IMR-90 (cell line): ENCODE measurements around the gene CADM3.

Experiments used
- BHLHE40 ChIP-seq: fragments of 150-350 bp; IDR thresholded peaks from 2 replicates; pipeline ENCODE4 v1.6.1; 2016; ENCODE audit warnings: mild to moderate bottlenecking, low read depth, low read length
- CEBPB ChIP-seq: IDR thresholded peaks from 2 replicates; pipeline ENCODE4 v1.6.1; 2012; ENCODE audit warnings: low read depth, low read length, improper control_type of control experiment
- CTCF ChIP-seq: conservative IDR thresholded peaks from 2 replicates; pipeline ENCODE4 v1.5.1; 2012; ENCODE audit warnings: mild to moderate bottlenecking, low read depth, low read length, improper control_type of control experiment
- POLR2A ChIP-seq: IDR thresholded peaks from 2 replicates; pipeline ENCODE4 v1.6.1; 2012; ENCODE audit warnings: mild to moderate bottlenecking, low read depth, low read length
- RAD21 ChIP-seq: IDR thresholded peaks from 2 replicates; pipeline ENCODE4 v1.6.1; 2012; ENCODE audit warnings: low read length, improper control_type of control experiment
- SMC3 ChIP-seq: fragments of 150-350 bp; IDR thresholded peaks from 2 replicates; pipeline ENCODE4 v1.6.1; 2016; ENCODE audit warnings: low read depth, mild to moderate bottlenecking, antibody characterized with exemption, low read length, moderate library complexity

DNA sequence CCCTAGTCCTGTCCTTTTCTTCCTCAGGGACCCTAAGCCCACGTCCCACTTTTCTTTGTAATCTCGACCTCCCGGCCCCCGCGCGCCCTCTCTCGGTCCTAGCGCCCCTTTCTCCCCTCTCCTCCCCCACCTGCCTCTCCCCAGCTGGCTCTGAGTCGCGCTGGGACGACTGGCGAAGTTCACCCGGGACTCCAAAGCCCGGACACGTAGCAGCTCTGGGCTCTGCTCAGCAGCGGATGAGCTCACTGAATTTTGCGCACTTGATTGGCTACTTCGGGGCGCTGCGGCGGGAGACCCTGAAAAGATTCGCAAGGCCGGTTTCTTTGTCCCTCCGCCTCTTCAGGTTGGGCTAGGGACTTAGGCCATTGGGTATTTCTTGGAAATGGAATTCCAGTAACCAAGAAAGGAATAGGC is 17.0 kb downstream of the CADM3 start:
- TF ChIP-seq CTCF (no peak), BHLHE40 (no peak), POLR2A (no peak), RAD21 (no peak), SMC3 (no peak), CEBPB (no peak)
